GM12878 (cell line): Measurements from ENCODE around the gene HMOX1.

Experiments
- IKZF2 ChIP-seq, 2 experiments: fragments of 450-650 bp; IDR thresholded peaks; 2 replicates each; pipeline ENCODE4 v1.6.1; 2017; ENCODE audit warnings: mild to moderate bottlenecking in 2 of 2, moderate library complexity in 2 of 2
- MEF2A ChIP-seq: IDR thresholded peaks from 2 replicates; pipeline ENCODE4 v1.6.1; 2011; ENCODE audit warnings: low read depth, mild to moderate bottlenecking, low read length, moderate library complexity; ENCODE audit not compliant: insufficient read depth
- RB1 ChIP-seq: fragments of 450-650 bp; formaldehyde crosslinking; IDR thresholded peaks from 2 replicates; pipeline ENCODE4 v1.6.1; 2017; ENCODE audit warnings: mild to moderate bottlenecking, borderline replicate concordance
- TF ChIP-seq, protein P1 (sequence below), 3 experiments: IDR thresholded peaks in 2 of 3; conservative IDR thresholded peaks in 1 of 3; 2 replicates each; pipeline ENCODE4 v1.5.1; 2011; ENCODE audit warnings: low read depth in 3 of 3, low read length in 3 of 3, mild to moderate bottlenecking in 3 of 3, control low read depth in 2 of 3, moderate library complexity in 2 of 3, inconsistent platforms in 1 of 3, mixed read lengths in 1 of 3; ENCODE audit not compliant: control insufficient read depth in 2 of 3, insufficient read depth in 1 of 3; ENCODE audit errors: extremely low read depth in 1 of 3

DNA sequence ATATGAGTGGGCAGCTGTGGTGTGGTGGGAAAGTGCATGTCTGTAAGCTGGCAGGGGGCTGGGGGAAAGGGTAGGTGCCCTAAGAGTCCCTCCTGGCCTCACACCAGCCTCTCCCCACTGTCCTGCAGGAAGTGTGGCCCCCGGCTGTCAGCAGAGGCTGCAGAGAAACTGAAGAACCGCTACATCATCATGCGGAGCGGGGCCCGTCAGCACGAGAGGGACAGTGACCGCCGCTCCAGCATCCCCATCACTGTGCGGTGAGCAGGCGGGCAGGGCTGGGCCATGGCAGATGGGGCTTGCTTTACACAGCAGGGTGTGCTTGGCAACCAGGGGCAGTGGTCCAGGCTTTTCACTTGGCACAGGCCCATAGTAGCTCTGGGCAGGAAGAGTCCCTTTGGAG lies 38.9 kb downstream of the HMOX1 start:
- TF ChIP-seq MEF2A (no peak), RB1 (no peak), IKZF2 (IDR thresholded peaks at IDR 0.05) (no peak)
- TF ChIP-seq, protein P1, sequence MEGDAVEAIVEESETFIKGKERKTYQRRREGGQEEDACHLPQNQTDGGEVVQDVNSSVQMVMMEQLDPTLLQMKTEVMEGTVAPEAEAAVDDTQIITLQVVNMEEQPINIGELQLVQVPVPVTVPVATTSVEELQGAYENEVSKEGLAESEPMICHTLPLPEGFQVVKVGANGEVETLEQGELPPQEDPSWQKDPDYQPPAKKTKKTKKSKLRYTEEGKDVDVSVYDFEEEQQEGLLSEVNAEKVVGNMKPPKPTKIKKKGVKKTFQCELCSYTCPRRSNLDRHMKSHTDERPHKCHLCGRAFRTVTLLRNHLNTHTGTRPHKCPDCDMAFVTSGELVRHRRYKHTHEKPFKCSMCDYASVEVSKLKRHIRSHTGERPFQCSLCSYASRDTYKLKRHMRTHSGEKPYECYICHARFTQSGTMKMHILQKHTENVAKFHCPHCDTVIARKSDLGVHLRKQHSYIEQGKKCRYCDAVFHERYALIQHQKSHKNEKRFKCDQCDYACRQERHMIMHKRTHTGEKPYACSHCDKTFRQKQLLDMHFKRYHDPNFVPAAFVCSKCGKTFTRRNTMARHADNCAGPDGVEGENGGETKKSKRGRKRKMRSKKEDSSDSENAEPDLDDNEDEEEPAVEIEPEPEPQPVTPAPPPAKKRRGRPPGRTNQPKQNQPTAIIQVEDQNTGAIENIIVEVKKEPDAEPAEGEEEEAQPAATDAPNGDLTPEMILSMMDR (IDR thresholded peaks at IDR 0.05 in 2 of 3, conservative IDR thresholded peaks at IDR 0.05 in 1 of 3; ENCODE audit: control insufficient read depth in 2 of 3, extremely low read depth in 1 of 3, insufficient read depth in 1 of 3, low read depth in 3 of 3, low read length in 3 of 3): no peak
